Endothelial cell of umbilical vein (primary cell): Measurements from ENCODE around the gene MFNG. TPM values are rescaled to one million over a fixed set of nuclear protein-coding genes. Genes with fewer than 3 reads are reported as not detected.

Experiments used
- BruUV-seq: library from RNA; stranded (reverse); fragments of 400-500 nt; replicated peaks from 2 replicates; lab custom pipeline; 2021; lab: Mats Ljungman, UMichigan
- CTCF ChIA-PET: fragments of 300-600, 350-600 bp; sonication (Branson Sonifier 250); formaldehyde crosslinking; loops from one replicate; lab custom pipeline; 2021; ENCODE audit warnings: antibody characterized with exemption, inconsistent platforms; lab: Charles Lee
- POLR2A ChIA-PET: fragments of 300-600, 350-600 bp; sonication (Branson Sonifier 250); formaldehyde crosslinking; loops from one replicate; lab custom pipeline; 2021; ENCODE audit warnings: antibody characterized with exemption, inconsistent platforms; lab: Charles Lee
- DNase-seq: peaks from one replicate; pipeline ENCODE4 v3.0.0-alpha.2; 2011; ENCODE audit warnings: low read depth, low spot score
- FAIRE-seq: peaks from 2 replicates; lab custom pipeline; 2011; peaks lifted over from hg19 to GRCh38; lab: Jason Lieb, UNC
- H2AFZ ChIP-seq: 2 replicates; pipeline ENCODE4 v1.6.0; 2012; ENCODE audit warnings: low read depth, low read length, control low read depth, inconsistent platforms
- H3K27ac ChIP-seq: 2 replicates; pipeline ENCODE4 v1.5.1; 2011; ENCODE audit warnings: low read depth, mild to moderate bottlenecking, control low read depth, low read length, moderate library complexity; ENCODE audit not compliant: insufficient read depth
- H3K27me3 ChIP-seq, 2 experiments: 2 replicates each; pipeline versions ENCODE4 v1.6.0 to v1.6.1; 2011; ENCODE audit warnings: low read length in 2 of 2, mixed read lengths in 1 of 2; ENCODE audit not compliant: control insufficient read depth in 2 of 2, insufficient read depth in 2 of 2
- H3K36me3 ChIP-seq, 2 experiments: 2 replicates in 1 of 2; 3 replicates in 1 of 2; pipeline ENCODE4 v1.5.1; 2011; ENCODE audit warnings: low read length in 2 of 2, mild to moderate bottlenecking in 1 of 2, moderate library complexity in 1 of 2; ENCODE audit not compliant: control insufficient read depth in 2 of 2, insufficient read depth in 2 of 2; ENCODE audit errors: extremely low read depth in 1 of 2
- H3K4me1 ChIP-seq: 3 replicates; pipeline ENCODE4 v1.5.1; 2011; ENCODE audit warnings: mild to moderate bottlenecking, low read length; ENCODE audit not compliant: control insufficient read depth, insufficient read depth; ENCODE audit errors: extremely low read depth
- H3K4me2 ChIP-seq: 2 replicates; pipeline ENCODE4 v1.6.1; 2011; ENCODE audit warnings: low read length, control low read depth, mixed read lengths; ENCODE audit not compliant: insufficient read depth
- H3K4me3 ChIP-seq, 3 experiments: fragments of 200-600 bp in 1 of 3; sonication (generic), shearing (Covaris generic) in 1 of 3; replicated peaks in 1 of 3; 2 replicates each; pipeline ENCODE4 v1.5.1; 2011 to 2016; ENCODE audit warnings: control low read depth in 3 of 3, low read length in 3 of 3, mild to moderate bottlenecking in 2 of 3, inconsistent platforms in 1 of 3, low read depth in 1 of 3, moderate library complexity in 1 of 3; ENCODE audit not compliant: insufficient read depth in 1 of 3
- H3K79me2 ChIP-seq: 2 replicates; pipeline ENCODE4 v1.6.0; 2012; ENCODE audit warnings: low read length, inconsistent platforms; ENCODE audit not compliant: control insufficient read depth, insufficient read depth
- H3K9ac ChIP-seq: replicated peaks from 2 replicates; pipeline ENCODE3; 2011; ENCODE audit warnings: low read length, control low read depth; ENCODE audit not compliant: insufficient read depth; ENCODE audit errors: extremely low read depth
- H3K9me1 ChIP-seq: replicated peaks from 3 replicates; pipeline ENCODE4 v1.6.0; 2011; ENCODE audit warnings: mild to moderate bottlenecking, low read length; ENCODE audit not compliant: control insufficient read depth, insufficient read depth; ENCODE audit errors: extremely low read depth
- H3K9me3 ChIP-seq: replicated peaks from 2 replicates; pipeline ENCODE4 v1.5.1; 2012; ENCODE audit warnings: low read length, inconsistent platforms; ENCODE audit not compliant: control insufficient read depth, insufficient read depth
- H4K20me1 ChIP-seq: replicated peaks from 2 replicates; pipeline ENCODE3; 2011; ENCODE audit warnings: mild to moderate bottlenecking, low read length; ENCODE audit not compliant: control insufficient read depth, insufficient read depth; ENCODE audit errors: extremely low read depth
- EZH2 ChIP-seq: IDR thresholded peaks from 2 replicates; pipeline ENCODE4 v1.6.1; 2012; ENCODE audit warnings: borderline replicate concordance, low read depth, mild to moderate bottlenecking, moderate library complexity, low read length, inconsistent platforms; ENCODE audit not compliant: severe bottlenecking
- FOS ChIP-seq: IDR thresholded peaks from 2 replicates; pipeline ENCODE4 v1.6.1; 2011; ENCODE audit warnings: mild to moderate bottlenecking, low read length, moderate library complexity, borderline replicate concordance; ENCODE audit not compliant: insufficient read depth
- GATA2 ChIP-seq: IDR thresholded peaks from 2 replicates; pipeline ENCODE4 v1.7.0; 2011; ENCODE audit warnings: low read depth, mild to moderate bottlenecking, moderate library complexity, mixed read lengths, low read length; ENCODE audit not compliant: insufficient read length, insufficient read depth
- JUN ChIP-seq: IDR thresholded peaks from 2 replicates; pipeline ENCODE4 v1.6.1; 2011; ENCODE audit warnings: borderline replicate concordance, low read depth; ENCODE audit not compliant: insufficient read length, insufficient read depth
- MYC ChIP-seq: IDR thresholded peaks from one replicate; pipeline ENCODE4 v1.6.1; 2011; ENCODE audit warnings: mild to moderate bottlenecking, low read depth, low read length
- POLR2A ChIP-seq: IDR thresholded peaks from 2 replicates; pipeline ENCODE4 v1.6.1; 2012; ENCODE audit warnings: low read depth, mild to moderate bottlenecking, control low read depth, low read length
- POLR2AphosphoS5 ChIP-seq: IDR thresholded peaks from 2 replicates; pipeline ENCODE4 v1.6.1; 2012; ENCODE audit warnings: low read depth, mild to moderate bottlenecking, control low read depth, low read length, moderate library complexity; ENCODE audit not compliant: insufficient read depth
- dilution Hi-C: fragments of 300-500 bp; cut with MboI; formaldehyde crosslinking; loops from one replicate; pipeline ENCODE4 v1.15.0; 2019; ENCODE audit warnings: low sequenced_read_pairs; ENCODE audit not compliant: extremely low pct_ligation_motif_present
- intact Hi-C: fragments of 100-400 bp; cut with micrococcal nuclease; formaldehyde crosslinking; loops from one replicate; pipeline ENCODE4 v1.10.0; 2022
- polyA plus RNA-seq, 4 experiments: library from polyadenylated mRNA; depleted of rRNA in 3 of 4; stranded (reverse) in 3 of 4; unstranded in 1 of 4; fragments of >200 nt; gene quantifications; 2 replicates each; pipeline versions ENCODE4 v1.2.1 to v1.2.3, GENCODE V29; 2011 to 2012; ENCODE audit warnings: missing spikeins in 1 of 4
- total RNA-seq: library from RNA; stranded (reverse); gene quantifications from 2 replicates; pipeline ENCODE4 v1.2.3, GENCODE V29; 2021
- TF ChIP-seq, protein P1 (sequence below), 2 donors: IDR thresholded peaks; 1 replicate in 1 of 2; 2 replicates in 1 of 2; pipeline ENCODE4 v1.5.1; 2011; ENCODE audit warnings: low read length in 2 of 2, mild to moderate bottlenecking in 2 of 2, moderate library complexity in 2 of 2, control low read depth in 1 of 2, inconsistent platforms in 1 of 2, low read depth in 1 of 2; ENCODE audit not compliant: insufficient read depth in 1 of 2; ENCODE audit errors: extremely low read depth in 1 of 2
- TF ChIP-seq, protein P2 (sequence below): IDR thresholded peaks from 2 replicates; pipeline ENCODE4 v1.6.1; 2011; ENCODE audit not compliant: insufficient read depth, insufficient read length

MFNG gene
- total and polyA plus RNA-seq, 2 donors (not counting 3 experiments of a cell fraction or from before 2014, with no cell fraction given): 188 to 257 TPM

DNA sequence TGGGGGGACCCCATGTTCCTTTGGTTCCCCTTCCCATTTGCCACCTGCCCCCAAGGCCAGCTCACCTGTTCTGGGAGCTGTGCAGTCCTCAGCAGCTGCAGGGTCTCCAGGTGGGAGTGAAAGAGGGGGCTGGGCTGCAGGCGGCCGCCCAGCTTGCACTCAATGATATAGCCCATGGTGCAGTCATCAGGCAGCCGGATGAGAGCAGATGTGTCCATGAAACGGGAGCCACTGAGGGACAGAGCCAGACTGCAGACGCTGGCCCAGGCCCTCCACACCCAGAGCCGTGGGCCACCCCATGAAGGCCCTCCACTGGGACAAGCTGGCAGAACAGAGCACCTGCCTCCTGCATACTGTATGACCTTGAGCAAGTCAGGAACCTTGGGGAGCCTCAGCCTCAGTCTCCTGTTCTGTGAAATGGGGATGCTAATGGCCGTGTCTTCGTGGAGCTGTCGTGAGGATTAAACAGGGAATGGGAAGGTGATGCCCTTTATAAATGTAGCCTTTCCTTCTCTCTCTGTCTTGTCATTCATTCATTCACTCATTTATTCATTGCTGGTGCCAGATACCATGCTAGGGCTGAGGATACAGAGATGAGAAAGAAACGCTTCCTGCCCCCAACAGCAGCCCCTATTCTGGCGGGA, 11.6 kb downstream of the MFNG start:
- TF ChIP-seq POLR2AphosphoS5 (no peak), JUN (no peak), POLR2A (no peak), MYC (no peak), EZH2 (no peak), GATA2 (no peak), FOS (no peak)
- TF ChIP-seq, protein P1, sequence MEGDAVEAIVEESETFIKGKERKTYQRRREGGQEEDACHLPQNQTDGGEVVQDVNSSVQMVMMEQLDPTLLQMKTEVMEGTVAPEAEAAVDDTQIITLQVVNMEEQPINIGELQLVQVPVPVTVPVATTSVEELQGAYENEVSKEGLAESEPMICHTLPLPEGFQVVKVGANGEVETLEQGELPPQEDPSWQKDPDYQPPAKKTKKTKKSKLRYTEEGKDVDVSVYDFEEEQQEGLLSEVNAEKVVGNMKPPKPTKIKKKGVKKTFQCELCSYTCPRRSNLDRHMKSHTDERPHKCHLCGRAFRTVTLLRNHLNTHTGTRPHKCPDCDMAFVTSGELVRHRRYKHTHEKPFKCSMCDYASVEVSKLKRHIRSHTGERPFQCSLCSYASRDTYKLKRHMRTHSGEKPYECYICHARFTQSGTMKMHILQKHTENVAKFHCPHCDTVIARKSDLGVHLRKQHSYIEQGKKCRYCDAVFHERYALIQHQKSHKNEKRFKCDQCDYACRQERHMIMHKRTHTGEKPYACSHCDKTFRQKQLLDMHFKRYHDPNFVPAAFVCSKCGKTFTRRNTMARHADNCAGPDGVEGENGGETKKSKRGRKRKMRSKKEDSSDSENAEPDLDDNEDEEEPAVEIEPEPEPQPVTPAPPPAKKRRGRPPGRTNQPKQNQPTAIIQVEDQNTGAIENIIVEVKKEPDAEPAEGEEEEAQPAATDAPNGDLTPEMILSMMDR (IDR thresholded peaks at IDR 0.05; ENCODE audit: extremely low read depth in 1 of 2, insufficient read depth in 1 of 2, low read depth in 1 of 2, low read length in 2 of 2): no peak
- TF ChIP-seq, protein P2, sequence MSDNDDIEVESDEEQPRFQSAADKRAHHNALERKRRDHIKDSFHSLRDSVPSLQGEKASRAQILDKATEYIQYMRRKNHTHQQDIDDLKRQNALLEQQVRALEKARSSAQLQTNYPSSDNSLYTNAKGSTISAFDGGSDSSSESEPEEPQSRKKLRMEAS: no peak
- intact Hi-C loops (no loop called here), dilution Hi-C loops (no loop called here)
- H3K79me2 ChIP-seq: peaks cover 7% of the 10 kb centered on the region
- no peaks in the 10 kb centered on the region for H4K20me1 ChIP-seq
- no peak overlapping the region for H3K27ac ChIP-seq
- no peaks in the 10 kb centered on the region for H3K9me1 ChIP-seq
- H3K27me3 ChIP-seq: no peaks in the 10 kb centered on the region
- CTCF ChIA-PET: no interaction called here
- no peak overlapping the region for H3K9ac ChIP-seq
- BruUV-seq: no TSS peak
- no peak overlapping the region for H3K4me3 ChIP-seq
- no peak overlapping the region for H3K4me2 ChIP-seq
- no peaks in the 10 kb centered on the region for H3K4me1 ChIP-seq
- no peaks in the 10 kb centered on the region for H3K9me3 ChIP-seq
- POLR2A ChIA-PET: no interaction called here
- H2AFZ ChIP-seq: no peak overlapping the region
- no peak for DNase-seq
- FAIRE-seq: no peak
- peaks cover 9 to 72% of the 10 kb centered on the region in 2 experiments for H3K36me3 ChIP-seq
